ENCODE measurements around the gene ZNF609.

DNA sequence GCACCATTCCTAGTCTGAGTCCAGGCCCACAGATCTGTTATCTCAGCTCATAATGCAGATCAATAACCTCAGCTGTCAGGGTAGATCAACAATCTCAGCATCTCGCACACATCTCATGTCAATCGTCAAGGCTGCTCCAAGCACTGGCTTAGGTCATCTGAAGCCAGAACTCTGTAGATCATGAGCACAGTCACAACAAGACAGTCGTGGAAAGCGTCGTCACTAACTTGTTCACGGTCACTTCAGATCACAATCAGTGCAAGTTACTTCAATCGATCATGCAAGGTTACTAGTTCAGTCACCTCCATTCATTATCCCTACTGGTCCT, 243.2 kb downstream of the ZNF609 start:
- TF ChIP-seq EZH2 (IDR thresholded peaks at IDR 0.05; ENCODE audit: borderline replicate concordance, low read depth, low read length, poor library complexity, severe bottlenecking), result no peak
- TF ChIP-seq, protein P1, sequence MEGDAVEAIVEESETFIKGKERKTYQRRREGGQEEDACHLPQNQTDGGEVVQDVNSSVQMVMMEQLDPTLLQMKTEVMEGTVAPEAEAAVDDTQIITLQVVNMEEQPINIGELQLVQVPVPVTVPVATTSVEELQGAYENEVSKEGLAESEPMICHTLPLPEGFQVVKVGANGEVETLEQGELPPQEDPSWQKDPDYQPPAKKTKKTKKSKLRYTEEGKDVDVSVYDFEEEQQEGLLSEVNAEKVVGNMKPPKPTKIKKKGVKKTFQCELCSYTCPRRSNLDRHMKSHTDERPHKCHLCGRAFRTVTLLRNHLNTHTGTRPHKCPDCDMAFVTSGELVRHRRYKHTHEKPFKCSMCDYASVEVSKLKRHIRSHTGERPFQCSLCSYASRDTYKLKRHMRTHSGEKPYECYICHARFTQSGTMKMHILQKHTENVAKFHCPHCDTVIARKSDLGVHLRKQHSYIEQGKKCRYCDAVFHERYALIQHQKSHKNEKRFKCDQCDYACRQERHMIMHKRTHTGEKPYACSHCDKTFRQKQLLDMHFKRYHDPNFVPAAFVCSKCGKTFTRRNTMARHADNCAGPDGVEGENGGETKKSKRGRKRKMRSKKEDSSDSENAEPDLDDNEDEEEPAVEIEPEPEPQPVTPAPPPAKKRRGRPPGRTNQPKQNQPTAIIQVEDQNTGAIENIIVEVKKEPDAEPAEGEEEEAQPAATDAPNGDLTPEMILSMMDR (conservative IDR thresholded peaks at IDR 0.05; ENCODE audit: low read depth, low read length), result no peak

Measured in A673 (cell line).